M059J (cell line): Measurements from ENCODE around the gene F2R. TPM values are rescaled to one million over a fixed set of nuclear protein-coding genes. Genes with fewer than 3 reads are reported as not detected.
"Not testable (repeated sequence)": the region's sequence is repeated elsewhere in the genome, so short reads cannot be mapped to it uniquely, and the experiment has no call there.

Experiments used
- DNase-seq: peaks from one replicate; pipeline ENCODE4 v3.0.0-alpha.2; 2012; ENCODE audit warnings: low read depth
- total RNA-seq: library from RNA; depleted of rRNA; stranded (reverse); fragments of >200 nt; shearing (Covaris generic); gene quantifications from 2 replicates; pipeline ENCODE4 v1.2.3, GENCODE V29; 2014

Gene F2R
- total RNA-seq, 1 experiment from 2014 or later, result 128 TPM

GRCh38 chr5:76718880-76719279 lies 3.0 kb downstream of the F2R start:
- DNase-seq, result no peak

GRCh38 chr5:76720988-76721569 lies 5.2 kb downstream of the F2R start:
- DNase-seq, result no peak

GRCh38 chr5:76723266-76723665 lies 7.3 kb downstream of the F2R start:
- DNase-seq, result no peak

- peak; percentile 45 for DNase-seq
These were observed 8.0 kb downstream of the F2R start for GRCh38 chr5:76723906-76724305.

GRCh38 chr5:76724871-76725270 lies 8.9 kb downstream of the F2R start:
- DNase-seq, result peak; percentile 96

- no peak for DNase-seq
These were observed 13.0 kb downstream of the F2R start for GRCh38 chr5:76728965-76729364.

GRCh38 chr5:76729373-76730290 lies 13.7 kb downstream of the F2R start:
- no peak for DNase-seq

GRCh38 chr5:76732405-76733048 lies 16.6 kb downstream of the F2R start:
- DNase-seq, result no peak

GRCh38 chr5:76733049-76733417 lies 17.1 kb downstream of the F2R start:
- DNase-seq, result no peak

GRCh38 chr5:76735762-76736545 lies 20.0 kb downstream of the F2R start:
- DNase-seq, result no peak

GRCh38 chr5:76736679-76737556 lies 21.0 kb downstream of the F2R start:
- peak; percentile 47 for DNase-seq

- DNase-seq, result peak; percentile 44
These were observed 21.9 kb downstream of the F2R start for GRCh38 chr5:76737846-76738245.

GRCh38 chr5:76741506-76741905 lies 25.6 kb downstream of the F2R start:
- DNase-seq, result not testable (repeated sequence)

GRCh38 chr5:76742583-76742982 lies 26.7 kb downstream of the F2R start:
- DNase-seq, result peak; percentile 78

GRCh38 chr5:76744632-76745031 lies 28.7 kb downstream of the F2R start:
- no peak for DNase-seq

GRCh38 chr5:76745670-76746069 lies 29.7 kb downstream of the F2R start:
- no peak for DNase-seq

GRCh38 chr5:76746677-76747076 lies 30.8 kb downstream of the F2R start:
- no peak for DNase-seq

GRCh38 chr5:76747706-76748105 lies 31.8 kb downstream of the F2R start:
- no peak for DNase-seq

GRCh38 chr5:76751291-76751690 lies 35.4 kb downstream of the F2R start:
- DNase-seq, result no peak

GRCh38 chr5:76754668-76755078 lies 38.7 kb downstream of the F2R start:
- DNase-seq, result no peak
